ENCODE data around the gene TBPL2.
"Not testable (repeated sequence)": the region's sequence is repeated elsewhere in the genome, so short reads cannot be mapped to it uniquely, and the experiment has no call there.

The TBPL2 gene

GRCh38 chr14:55438066-55438683 lies 2.2 kb downstream of the TBPL2 start:
- peak; percentile 33 for DNase-seq

- DNase-seq = no peak
Measured at GRCh38 chr14:55436931-55437330, 3.5 kb downstream of the TBPL2 start.

- no peak for DNase-seq
Measured at GRCh38 chr14:55436519-55436918, 3.9 kb downstream of the TBPL2 start.

- no peak for DNase-seq
Measured at GRCh38 chr14:55434805-55435174, 5.6 kb downstream of the TBPL2 start.

- DNase-seq = no peak
Measured at GRCh38 chr14:55433880-55434804, 6.3 kb downstream of the TBPL2 start.

- no peak for DNase-seq
Measured at GRCh38 chr14:55432628-55433027, 7.8 kb downstream of the TBPL2 start.

- DNase-seq = peak; percentile 70
Measured at GRCh38 chr14:55430024-55430690, 10.3 kb downstream of the TBPL2 start.

- DNase-seq = no peak
Measured at GRCh38 chr14:55427439-55427838, 13.0 kb downstream of the TBPL2 start.

GRCh38 chr14:55426891-55427290 lies 13.5 kb downstream of the TBPL2 start:
- no peak for DNase-seq

GRCh38 chr14:55425091-55425490 lies 15.3 kb downstream of the TBPL2 start:
- DNase-seq = no peak

GRCh38 chr14:55423969-55424368 lies 16.4 kb downstream of the TBPL2 start:
- no peak for DNase-seq

GRCh38 chr14:55422338-55422737 lies 18.1 kb downstream of the TBPL2 start:
- not testable (repeated sequence) for DNase-seq

GRCh38 chr14:55419663-55420062 lies 20.8 kb downstream of the TBPL2 start:
- no peak for DNase-seq

- no peak for DNase-seq
Measured at GRCh38 chr14:55418411-55418810, 22.0 kb downstream of the TBPL2 start.

- no peak for DNase-seq
Measured at GRCh38 chr14:55417955-55418354, 22.5 kb downstream of the TBPL2 start.

- DNase-seq = peak; percentile 31
Measured at GRCh38 chr14:55416866-55417265, 23.6 kb downstream of the TBPL2 start.

- DNase-seq = no peak
Measured at GRCh38 chr14:55414551-55414950, 25.9 kb downstream of the TBPL2 start.

- DNase-seq = no peak
Measured at GRCh38 chr14:55412676-55413075, 27.7 kb downstream of the TBPL2 start.

GRCh38 chr14:55411426-55412389 lies 28.7 kb downstream of the TBPL2 start, which contains the start of gene ATG14:
Gene ATG14, minus strand, starts transcription at chr14:55411830. Its CDS starts 8 bp downstream, at chr14:55411822.
- DNase-seq = peak; percentile 84

- DNase-seq = no peak
Measured at GRCh38 chr14:55410876-55411275, 29.5 kb downstream of the TBPL2 start.

- DNase-seq = no peak
Measured at GRCh38 chr14:55404173-55404854, 36.1 kb downstream of the TBPL2 start.

- DNase-seq = no peak
Measured at GRCh38 chr14:55401751-55402150, 38.7 kb downstream of the TBPL2 start.
